Measurements from ENCODE around the gene PGM3.
"Not testable (repeated sequence)": the region's sequence is repeated elsewhere in the genome, so short reads cannot be mapped to it uniquely, and the experiment has no call there.

Gene PGM3, protein sequence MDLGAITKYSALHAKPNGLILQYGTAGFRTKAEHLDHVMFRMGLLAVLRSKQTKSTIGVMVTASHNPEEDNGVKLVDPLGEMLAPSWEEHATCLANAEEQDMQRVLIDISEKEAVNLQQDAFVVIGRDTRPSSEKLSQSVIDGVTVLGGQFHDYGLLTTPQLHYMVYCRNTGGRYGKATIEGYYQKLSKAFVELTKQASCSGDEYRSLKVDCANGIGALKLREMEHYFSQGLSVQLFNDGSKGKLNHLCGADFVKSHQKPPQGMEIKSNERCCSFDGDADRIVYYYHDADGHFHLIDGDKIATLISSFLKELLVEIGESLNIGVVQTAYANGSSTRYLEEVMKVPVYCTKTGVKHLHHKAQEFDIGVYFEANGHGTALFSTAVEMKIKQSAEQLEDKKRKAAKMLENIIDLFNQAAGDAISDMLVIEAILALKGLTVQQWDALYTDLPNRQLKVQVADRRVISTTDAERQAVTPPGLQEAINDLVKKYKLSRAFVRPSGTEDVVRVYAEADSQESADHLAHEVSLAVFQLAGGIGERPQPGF

DNA sequence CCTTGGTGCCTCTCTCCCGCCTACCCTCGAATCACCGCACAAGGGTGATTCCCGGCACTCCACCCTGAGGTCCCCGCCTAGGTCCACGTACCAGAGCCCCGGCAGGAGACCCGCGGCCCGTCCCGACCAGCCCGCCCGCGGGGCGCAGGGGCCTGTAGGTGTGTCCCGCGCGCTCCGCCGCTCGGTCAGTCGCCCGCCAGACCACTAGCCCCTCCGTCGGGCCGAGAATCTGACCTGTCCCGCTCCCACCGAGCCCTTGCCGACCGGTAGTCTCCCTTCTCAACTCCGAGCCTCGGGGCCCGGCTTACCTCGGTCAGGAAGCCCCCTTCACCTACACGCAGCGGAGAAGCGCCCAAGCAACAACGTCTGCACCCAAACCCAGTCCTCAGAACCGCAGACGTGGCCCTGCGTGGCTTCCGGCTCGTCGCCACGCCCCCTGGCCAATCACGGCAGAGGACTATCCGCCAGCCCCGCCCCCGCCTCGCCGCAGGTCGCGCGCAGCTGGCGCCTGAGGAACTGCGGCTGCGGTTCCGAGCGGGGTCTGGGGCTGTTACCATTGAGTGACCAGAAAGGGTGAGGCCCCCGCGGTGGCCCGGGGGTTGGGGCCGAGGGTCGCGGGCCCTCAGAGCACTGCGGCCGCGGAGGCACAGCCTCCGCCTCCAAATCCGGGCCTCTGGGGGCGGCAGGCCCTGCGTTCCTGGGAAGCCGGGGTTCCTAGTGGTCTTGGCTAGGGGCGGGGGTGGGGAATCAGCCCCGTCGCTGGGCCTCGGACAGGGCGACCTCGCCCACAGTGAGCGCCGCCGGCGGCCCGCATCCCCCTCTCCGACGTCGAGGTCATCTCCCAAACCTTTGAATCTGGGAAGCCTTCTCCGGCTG, at the start of gene PGM3, which contains the start of gene RWDD2A:
Gene PGM3 (minus strand): TSS at position 395 of the 876 bp plus-strand sequence. CDS start 2,253 bp downstream, outside the sequence.
Gene RWDD2A (plus strand): TSS at position 487 of the 876 bp plus-strand sequence. CDS start 1,095 bp downstream, outside the sequence.
- DNase-seq: peak; percentile 80

- DNase-seq: no peak
Observed at GRCh38 chr6:83231146-83231545, 38.1 kb upstream of the PGM3 start.

- DNase-seq: no peak
Observed at GRCh38 chr6:83226517-83226916, 33.5 kb upstream of the PGM3 start.

DNA sequence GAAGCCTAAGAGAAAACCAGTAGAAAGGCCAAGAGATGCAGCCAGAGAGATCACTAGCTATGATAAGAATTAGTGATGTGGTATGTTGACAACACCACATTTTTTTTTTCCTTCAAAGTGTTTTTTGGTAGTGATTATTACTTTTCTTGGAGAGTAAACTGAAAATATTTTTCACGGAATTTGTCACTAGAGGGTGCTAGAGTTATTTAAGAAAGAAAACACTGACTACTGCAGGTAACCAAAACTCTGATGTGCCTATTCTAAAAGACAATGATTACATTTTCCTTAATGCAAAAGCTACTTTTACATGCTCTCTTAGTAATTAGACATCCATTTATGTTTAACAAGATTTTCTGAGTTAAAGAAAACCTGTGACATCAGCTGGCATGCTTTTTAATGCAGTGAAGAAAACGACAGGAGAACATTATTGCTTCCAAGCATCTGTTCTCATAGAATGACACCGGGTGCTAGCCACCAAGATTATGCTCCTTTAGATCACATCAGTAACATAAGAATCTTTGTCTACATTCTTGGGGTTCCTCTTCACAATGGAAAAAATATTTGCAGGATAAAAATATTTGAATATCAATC, 28.9 kb upstream of the PGM3 start:
- DNase-seq: peak; percentile 57

- DNase-seq: no peak
Observed at GRCh38 chr6:83221276-83221675, 28.2 kb upstream of the PGM3 start.

DNA sequence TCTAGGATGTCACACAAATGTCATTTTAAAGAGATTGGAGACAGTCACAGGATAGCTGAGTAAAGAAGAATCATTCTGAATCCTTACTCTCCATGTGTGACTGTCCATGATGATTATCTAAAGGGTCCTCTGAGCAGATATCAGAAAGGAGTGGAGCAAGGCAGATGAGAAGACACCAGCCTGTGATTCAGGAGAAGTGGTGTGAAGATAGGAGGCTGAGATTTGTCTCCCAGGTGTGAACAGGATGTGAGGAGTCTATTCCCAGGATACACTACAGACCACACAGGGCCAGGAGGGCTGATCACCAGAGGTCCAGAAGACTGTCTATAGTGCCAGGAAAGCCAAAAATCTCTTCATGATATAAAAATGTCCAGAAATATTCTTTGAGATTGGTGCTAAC, 27.1 kb upstream of the PGM3 start:
- no peak for DNase-seq

- DNase-seq: no peak
Observed at GRCh38 chr6:83218646-83219045, 25.6 kb upstream of the PGM3 start.

GRCh38 chr6:83216806-83217205, 23.7 kb upstream of the PGM3 start:
- DNase-seq: no peak

DNA sequence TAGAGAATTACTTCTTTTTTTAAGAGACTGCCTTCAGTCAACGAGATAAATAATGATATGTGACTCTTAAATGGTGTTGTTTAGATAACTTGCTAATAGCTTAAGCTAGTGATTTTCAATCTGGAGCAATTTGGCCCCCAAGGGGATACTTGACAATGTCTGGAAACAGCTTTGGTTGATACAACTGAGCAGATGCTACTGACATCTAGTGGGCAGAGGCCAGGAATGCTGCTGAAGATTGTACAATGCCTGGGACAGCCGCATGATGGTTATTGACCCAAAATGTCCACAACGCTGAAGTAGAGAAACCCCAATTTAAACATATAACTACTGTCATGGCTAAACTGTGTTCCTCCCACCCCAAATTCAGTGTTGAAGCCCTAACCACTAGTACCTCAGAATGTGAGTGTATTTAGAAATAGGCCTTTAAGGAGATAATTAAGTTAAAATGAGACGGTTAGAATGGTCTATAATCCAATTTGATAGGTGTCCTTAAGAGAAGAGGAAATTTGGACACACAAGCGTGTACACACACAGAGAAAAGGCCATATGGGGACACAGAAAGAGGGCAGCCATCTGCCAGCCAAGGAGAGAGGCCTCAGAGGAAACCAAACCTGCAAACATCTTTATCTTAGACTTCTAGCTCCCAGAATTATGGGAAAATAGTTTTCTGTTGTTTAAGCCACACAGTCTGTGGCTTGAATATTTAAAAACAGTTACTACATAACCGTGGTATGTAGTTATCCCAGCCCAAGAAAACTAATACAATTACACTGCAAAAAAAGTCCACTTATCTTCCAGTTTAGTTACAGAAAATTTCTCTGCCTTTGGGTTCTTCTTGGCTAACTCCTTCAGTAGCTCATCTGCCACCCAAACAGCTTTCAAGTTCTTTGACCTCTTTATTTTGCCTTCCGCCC, 22.3 kb upstream of the PGM3 start:
- DNase-seq: peak; percentile 84

DNA sequence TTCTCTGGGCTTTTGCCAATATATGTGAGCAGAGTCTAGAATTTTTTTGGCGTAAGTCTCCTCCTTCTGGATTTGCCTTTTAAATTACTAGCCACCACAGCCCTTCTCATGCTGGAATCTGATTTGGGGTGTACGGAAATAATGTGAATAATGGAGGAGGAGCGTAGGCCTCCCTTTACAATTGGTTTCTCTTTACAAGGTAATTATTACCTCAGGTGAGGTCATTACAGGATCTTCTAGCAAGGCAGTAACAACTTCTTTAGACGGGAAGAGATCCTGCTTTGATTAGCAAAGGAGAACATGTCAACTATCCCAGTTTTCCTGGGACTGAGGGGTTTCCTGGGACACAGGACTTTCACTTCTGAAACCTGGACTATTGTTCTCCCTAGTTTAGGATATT, 9.0 kb upstream of the PGM3 start:
- no peak for DNase-seq

GRCh38 chr6:83199863-83200225, 6.8 kb upstream of the PGM3 start:
- DNase-seq: no peak

GRCh38 chr6:83199173-83199862, 6.3 kb upstream of the PGM3 start:
- no peak for DNase-seq

DNA sequence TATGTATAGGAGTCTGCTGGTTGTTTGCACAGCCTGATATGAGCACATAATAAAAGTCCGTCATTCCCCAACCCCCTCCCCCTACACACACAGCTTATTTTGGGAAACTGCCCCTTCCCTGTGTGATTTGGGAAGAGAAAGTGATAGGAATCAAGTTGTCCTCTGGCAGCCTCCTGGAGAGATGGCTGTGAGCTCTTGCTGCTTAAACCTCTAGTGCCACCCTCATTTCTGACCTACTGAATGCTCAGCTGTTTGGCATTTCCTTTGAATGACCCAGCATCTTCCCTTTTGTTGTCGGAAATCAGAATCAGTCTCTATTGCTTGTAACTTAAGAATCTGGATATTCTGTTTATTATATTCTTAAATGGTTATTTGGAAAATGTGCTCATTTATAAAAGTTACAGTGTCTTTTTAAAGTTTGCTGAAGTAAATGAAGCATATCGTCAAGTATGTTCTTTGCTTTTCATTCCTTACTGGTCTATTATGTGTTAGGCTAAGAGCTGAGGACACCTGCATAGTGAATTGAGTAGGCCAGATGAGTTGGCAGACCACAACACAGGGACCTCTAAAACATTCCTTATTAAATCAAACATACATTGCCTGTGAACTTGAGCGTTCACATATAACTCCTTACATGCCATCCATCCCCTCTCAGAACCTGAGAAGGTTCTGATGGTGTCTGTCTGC, 5.6 kb upstream of the PGM3 start:
- no peak for DNase-seq

GRCh38 chr6:83193747-83194566, 892 bp upstream of the PGM3 start:
- DNase-seq: peak; percentile 71

- no peak for DNase-seq
Observed at GRCh38 chr6:83192456-83192855, 609 bp downstream of the PGM3 start.

DNA sequence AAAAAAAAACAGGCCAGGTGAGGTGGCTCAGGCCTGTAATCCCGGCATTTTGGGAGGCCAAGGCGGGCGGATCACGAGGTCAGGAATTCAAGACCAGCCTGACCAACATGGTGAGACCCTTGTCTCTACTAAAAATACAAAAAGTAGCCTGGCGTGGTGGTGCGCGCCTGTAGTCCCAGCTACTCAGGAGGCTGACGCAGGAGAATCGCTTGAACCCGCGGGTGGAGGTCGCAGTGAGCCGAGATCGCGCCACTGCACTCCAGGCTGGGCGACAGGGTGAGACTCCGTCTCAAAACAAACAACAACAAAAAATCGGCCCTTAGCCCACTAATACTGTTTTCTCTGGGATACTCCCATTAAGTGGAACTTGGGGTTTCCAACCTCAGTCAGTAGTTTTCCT, 1.1 kb downstream of the PGM3 start:
- not testable (repeated sequence) for DNase-seq

GRCh38 chr6:83190626-83191025, 2.4 kb downstream of the PGM3 start:
- no peak for DNase-seq

GRCh38 chr6:83188501-83188900, 4.6 kb downstream of the PGM3 start:
- no peak for DNase-seq

DNA sequence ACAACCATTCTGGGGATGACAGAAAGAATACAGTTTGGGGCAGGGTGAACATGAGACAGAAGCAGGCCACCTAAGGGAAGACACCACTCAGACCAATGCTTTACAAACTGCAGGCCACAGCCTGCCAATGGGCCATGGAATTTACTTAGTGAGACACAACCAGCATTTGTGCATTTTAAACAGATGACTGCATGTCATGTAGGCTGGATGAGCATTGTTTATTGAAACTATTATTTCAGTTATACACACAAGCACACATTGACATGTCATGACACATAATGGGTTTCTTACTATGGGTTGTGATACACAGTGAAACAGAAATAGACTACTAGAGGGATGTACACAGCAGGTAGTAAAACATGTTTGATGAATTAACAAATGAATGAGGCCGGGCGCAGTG, 8.0 kb downstream of the PGM3 start:
- no peak for DNase-seq

All from NCI-H1105 treated with DMSO at 0.1 percent for 48 hours (cell line).